A549 (cell line): ENCODE data around the gene PPP2R3B.

Source experiments
- CEBPB ChIP-seq, 2 experiments: fragments of >200 bp in 1 of 2; sonication (Bioruptor Twin) in 1 of 2; formaldehyde crosslinking in 1 of 2; IDR thresholded peaks; 2 replicates each; pipeline ENCODE4 v1.6.1; 2012 to 2016
- CTCF ChIP-seq: fragments of >200 bp; sonication (Bioruptor Twin); formaldehyde crosslinking; IDR thresholded peaks from 3 replicates; pipeline ENCODE4 v1.5.1; 2016
- EP300 ChIP-seq, 2 experiments: fragments of >200 bp; sonication (Bioruptor Twin); formaldehyde crosslinking; IDR thresholded peaks; 2 replicates in 1 of 2; 3 replicates in 1 of 2; pipeline ENCODE4 v1.6.1; 2016 to 2017
- NPAS2 ChIP-seq: fragments of 250-450 bp; sonication (Bioruptor Pico); IDR thresholded peaks from 2 replicates; pipeline ENCODE4 v1.8.0; 2022; ENCODE audit warnings: mild to moderate bottlenecking, moderate library complexity, borderline replicate concordance
- POLR2A ChIP-seq: IDR thresholded peaks from 2 replicates; pipeline ENCODE4 v1.6.1; 2012; ENCODE audit warnings: mild to moderate bottlenecking, low read length
- POLR2AphosphoS2 ChIP-seq: conservative IDR thresholded peaks from 2 replicates; pipeline ENCODE4 v1.6.1; 2012; ENCODE audit warnings: low read length, improper control_type of control experiment, inconsistent platforms
- RAD21 ChIP-seq, 2 experiments: fragments of >200 bp in 1 of 2; sonication (Bioruptor Twin) in 1 of 2; formaldehyde crosslinking in 1 of 2; IDR thresholded peaks in 1 of 2; conservative IDR thresholded peaks in 1 of 2; 2 replicates in 1 of 2; 3 replicates in 1 of 2; pipeline ENCODE4 v1.6.1; 2012 to 2018; ENCODE audit warnings: inconsistent platforms in 1 of 2
- RARB ChIP-seq: fragments of 250-450 bp; sonication (Bioruptor Pico); IDR thresholded peaks from 2 replicates; pipeline ENCODE4 v1.8.0; 2021; ENCODE audit warnings: mild to moderate bottlenecking, moderate library complexity
- RCOR1 ChIP-seq: fragments of 150-350 bp; IDR thresholded peaks from 2 replicates; pipeline ENCODE4 v1.6.1; 2014; ENCODE audit warnings: antibody characterized with exemption, low read length, low read depth
- REST ChIP-seq: fragments of 200-600 bp; sonication (generic); IDR thresholded peaks from 2 replicates; pipeline ENCODE4 v1.6.1; 2016; ENCODE audit warnings: antibody characterized with exemption, mild to moderate bottlenecking, moderate library complexity
- SMC3 ChIP-seq: fragments of >200 bp; sonication (Bioruptor Twin); formaldehyde crosslinking; IDR thresholded peaks from 3 replicates; pipeline ENCODE4 v1.6.1; 2018; ENCODE audit warnings: inconsistent platforms

GRCh38 chrX:371907-372306 is 14.8 kb downstream of the PPP2R3B start:
- TF ChIP-seq CTCF (no peak), POLR2AphosphoS2 (no peak), RAD21 (conservative IDR thresholded peaks at IDR 0.05 in 1 of 2, IDR thresholded peaks at IDR 0.05 in 1 of 2) (no peak), POLR2A (no peak), REST (no peak), CEBPB (IDR thresholded peaks at IDR 0.05) (no peak), RCOR1 (no peak), EP300 (IDR thresholded peaks at IDR 0.05) (no peak), NPAS2 (CRISPR knock-in tag) (no peak), RARB (no peak), SMC3 (no peak)
